ENCODE data around the gene LRIG1.

Gene LRIG1

DNA sequence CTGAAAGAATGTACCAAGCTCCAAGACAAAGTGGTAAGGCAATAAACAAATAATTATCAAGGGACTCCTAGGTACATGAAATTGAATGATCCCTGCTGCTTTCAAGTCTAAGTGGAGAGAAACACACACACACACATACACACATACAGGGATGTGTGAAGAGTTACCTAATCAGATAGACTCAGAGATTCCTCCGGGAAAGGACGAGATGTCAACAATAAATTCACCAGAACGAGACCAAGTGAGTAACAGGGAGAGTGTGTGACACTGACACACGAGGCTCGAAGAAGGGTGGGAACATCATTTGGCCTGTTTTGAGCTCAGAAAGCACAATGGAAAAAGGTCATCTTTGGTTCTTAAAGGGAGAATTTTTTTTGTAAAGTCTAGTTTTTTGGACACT lies 13.4 kb downstream of the LRIG1 start:
- DNase-seq, result no peak

- no peak for DNase-seq
These were observed 14.2 kb downstream of the LRIG1 start for GRCh38 chr3:66486646-66487045.

DNA sequence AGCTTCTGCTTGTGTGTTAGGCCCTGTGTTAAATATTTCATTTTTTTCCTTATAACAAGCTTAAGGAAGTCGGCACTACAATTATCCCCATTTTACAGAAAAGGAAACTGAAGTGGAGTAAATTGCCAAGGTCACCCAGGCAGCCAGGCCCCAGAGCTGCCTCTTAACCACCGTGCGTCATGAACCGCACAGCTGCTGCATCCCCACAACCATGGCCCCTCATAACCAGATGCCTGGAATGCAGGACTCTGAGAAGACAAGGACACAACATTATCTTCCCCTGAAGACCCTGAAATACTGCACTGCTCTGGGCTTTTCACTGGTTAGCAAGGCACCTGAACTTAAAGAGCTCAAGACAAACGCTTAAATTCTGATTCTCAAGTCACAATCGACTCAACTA lies 14.6 kb downstream of the LRIG1 start:
- DNase-seq, result no peak

GRCh38 chr3:66485291-66485968 lies 15.4 kb downstream of the LRIG1 start:
- DNase-seq, result no peak

- no peak for DNase-seq
These were observed 16.5 kb downstream of the LRIG1 start for GRCh38 chr3:66484106-66484844.

DNA sequence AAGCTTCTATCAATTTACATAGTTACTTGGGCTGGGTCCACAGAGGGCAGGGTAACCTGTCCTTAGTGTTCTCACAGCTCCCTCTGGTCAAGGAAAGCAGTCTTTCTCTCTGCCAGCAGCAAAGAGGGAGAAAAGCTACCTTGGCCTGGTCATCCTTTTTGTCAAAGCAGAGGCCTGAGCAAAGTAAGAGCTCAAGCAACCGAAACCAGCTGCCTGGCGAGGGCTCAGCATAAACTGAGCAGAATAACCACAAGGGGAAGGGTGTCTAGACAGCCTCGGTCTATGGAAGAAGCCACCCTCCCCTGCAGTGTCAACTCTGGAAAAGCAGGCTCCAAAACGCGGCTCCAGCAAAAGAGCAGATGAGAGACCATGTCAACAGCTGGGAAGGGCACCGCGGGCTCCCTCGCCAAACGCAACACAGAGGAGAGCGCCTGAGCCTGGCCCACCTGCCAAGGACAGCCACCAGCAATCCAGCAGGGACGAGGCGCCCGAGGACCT lies 17.4 kb downstream of the LRIG1 start:
- no peak for DNase-seq

- DNase-seq, result peak in 1 of 3 experiments; percentile 3
These were observed 17.8 kb downstream of the LRIG1 start for GRCh38 chr3:66483006-66483405.

GRCh38 chr3:66482018-66482404 lies 18.8 kb downstream of the LRIG1 start:
- peak in 1 of 3 experiments; percentile 29 for DNase-seq

DNA sequence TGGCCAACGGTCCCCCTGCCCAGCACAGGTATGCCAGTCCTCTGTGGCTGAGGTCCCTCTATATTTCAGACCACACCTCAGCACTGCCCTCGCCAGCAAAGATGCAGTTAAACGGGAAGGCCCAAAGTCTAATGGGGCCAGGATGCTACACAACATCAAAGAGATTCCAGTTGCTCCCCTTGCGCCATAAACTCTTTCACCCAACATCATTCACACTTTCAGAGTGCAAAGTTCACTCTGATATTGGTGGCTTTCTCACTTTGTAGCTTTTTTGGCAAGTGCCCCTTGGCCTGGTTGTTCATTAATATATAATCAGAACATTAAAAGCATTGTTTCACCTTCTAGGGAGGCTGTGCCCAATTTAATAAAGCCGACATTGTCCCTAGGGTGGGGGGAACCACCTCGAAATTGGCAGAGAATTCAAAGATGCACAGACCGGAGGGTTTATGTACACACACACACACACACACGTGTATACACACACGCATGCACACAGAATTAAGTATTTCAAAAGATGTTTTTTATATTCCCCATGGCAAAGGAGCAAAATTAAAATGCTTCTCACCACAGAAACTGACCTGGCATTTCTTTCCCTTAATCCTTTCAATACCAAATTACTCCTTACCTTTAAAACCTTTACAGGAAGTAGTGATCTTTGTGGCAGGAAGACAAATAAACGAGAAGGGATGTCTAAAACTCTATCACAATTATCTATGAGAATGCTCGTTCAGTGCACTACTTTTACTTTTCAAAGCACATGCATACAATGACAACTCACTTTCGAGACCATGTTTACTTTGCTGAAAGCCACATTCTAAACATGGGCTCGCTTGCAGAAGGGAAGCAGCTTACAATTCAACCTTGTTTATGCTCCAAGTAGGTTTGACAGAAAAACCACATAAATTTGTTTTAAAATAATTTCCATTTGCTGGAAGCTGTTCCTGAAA lies 19.5 kb downstream of the LRIG1 start:
- peak in 1 of 3 experiments; percentile 29 for DNase-seq

DNA sequence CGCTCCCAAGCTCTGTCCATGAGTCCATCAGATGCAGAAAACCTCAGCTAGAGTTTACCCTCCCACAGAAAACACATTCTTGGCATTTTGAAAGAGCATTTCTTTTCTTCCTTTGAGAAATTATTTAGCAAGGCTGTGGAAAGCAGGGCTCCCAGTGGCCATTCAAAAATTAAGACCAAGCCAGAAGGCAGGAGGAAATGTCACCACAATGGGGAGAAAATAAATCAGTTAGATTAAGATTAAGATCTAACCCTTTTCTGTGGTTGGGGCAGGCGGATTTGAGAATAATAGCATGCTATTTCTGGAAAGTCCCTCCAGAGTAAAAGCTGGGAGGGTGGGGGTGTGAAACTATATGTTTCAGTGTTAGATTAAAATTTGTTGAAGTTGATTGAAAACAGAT lies 20.2 kb downstream of the LRIG1 start:
- DNase-seq, result no peak

DNA sequence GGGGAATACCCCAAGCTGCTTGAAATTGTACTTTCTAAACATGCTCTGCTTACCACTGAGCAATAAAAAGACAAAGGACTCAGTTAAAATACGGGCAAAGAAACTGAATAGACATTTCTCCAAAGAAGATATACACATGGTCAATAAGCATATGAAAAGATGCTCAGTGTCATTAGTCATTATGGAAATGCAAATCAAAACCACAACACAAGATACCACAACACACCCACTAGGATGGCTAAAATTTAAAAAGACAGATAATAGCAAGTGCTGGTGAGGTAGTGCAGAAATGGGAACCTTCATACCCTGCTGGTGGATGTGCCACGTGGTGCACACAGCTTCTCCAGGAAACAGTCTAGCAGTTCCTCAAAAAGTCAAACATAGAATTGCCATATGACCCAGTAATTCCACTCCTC lies 21.3 kb downstream of the LRIG1 start:
- DNase-seq, result no peak

- peak; percentile 23 to 85 (median 43) for DNase-seq
These were observed 21.9 kb downstream of the LRIG1 start for GRCh38 chr3:66478960-66479359.

DNA sequence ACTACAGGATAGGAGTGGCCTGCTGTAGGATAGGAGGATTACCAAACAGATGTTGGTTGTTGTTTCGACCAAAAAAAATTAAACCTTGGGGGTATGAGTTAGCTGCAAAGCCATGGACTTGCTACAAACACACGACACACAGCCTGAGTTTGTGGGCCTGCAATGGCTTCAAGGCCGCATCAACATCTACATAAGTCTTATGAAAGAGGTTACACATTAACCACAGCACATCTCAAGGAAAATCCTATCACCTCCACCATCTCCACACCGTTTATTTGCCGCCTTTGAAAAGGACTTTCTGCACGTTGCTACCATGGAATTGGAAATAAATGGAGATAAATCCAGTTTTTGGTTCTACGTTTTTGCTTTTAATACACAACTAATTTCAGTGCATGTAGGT lies 23.0 kb downstream of the LRIG1 start:
- no peak for DNase-seq

GRCh38 chr3:66476852-66477381 lies 23.9 kb downstream of the LRIG1 start:
- DNase-seq, result peak in 2 of 3 experiments; percentile 14 to 56

GRCh38 chr3:66475386-66476020 lies 25.3 kb downstream of the LRIG1 start:
- DNase-seq, result peak; percentile 41 to 90 (median 82)

DNA sequence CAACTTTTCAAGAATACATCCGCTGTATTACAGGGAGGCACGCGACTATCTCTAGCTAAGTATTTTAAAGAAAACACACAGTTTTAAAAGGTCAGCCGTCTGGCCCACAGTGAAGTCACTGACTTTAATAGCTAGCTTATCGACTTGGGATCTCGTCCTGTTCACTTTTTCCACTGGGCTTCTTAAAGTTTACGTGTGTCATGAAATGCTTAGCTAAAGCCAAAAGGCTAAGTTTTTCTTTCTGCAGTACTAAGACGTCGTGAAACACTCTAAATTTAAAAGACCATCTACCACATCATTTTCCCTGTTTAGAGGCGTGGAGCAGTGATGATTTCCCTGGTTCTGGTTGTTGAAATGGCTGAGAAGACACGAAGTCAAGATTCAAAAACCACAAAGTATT lies 27.1 kb downstream of the LRIG1 start:
- no peak for DNase-seq

GRCh38 chr3:66473181-66473580 lies 27.6 kb downstream of the LRIG1 start:
- no peak for DNase-seq

- DNase-seq, result no peak
These were observed 28.3 kb downstream of the LRIG1 start for GRCh38 chr3:66472313-66473134.

GRCh38 chr3:66470956-66471686 lies 29.7 kb downstream of the LRIG1 start:
- no peak for DNase-seq

- no peak for DNase-seq
These were observed 30.5 kb downstream of the LRIG1 start for GRCh38 chr3:66470285-66470684.

GRCh38 chr3:66469220-66469640 lies 31.6 kb downstream of the LRIG1 start:
- no peak for DNase-seq

Data from NCI-H1417 (cell line).